Amygdala (tissue), 56 donors: ENCODE measurements around the gene LGMN.

Source experiments
- DNase-seq, 56 donors: peaks; one replicate each; lab custom pipeline; 2025; lab: John Stamatoyannopoulos, UW

Gene LGMN

DNA sequence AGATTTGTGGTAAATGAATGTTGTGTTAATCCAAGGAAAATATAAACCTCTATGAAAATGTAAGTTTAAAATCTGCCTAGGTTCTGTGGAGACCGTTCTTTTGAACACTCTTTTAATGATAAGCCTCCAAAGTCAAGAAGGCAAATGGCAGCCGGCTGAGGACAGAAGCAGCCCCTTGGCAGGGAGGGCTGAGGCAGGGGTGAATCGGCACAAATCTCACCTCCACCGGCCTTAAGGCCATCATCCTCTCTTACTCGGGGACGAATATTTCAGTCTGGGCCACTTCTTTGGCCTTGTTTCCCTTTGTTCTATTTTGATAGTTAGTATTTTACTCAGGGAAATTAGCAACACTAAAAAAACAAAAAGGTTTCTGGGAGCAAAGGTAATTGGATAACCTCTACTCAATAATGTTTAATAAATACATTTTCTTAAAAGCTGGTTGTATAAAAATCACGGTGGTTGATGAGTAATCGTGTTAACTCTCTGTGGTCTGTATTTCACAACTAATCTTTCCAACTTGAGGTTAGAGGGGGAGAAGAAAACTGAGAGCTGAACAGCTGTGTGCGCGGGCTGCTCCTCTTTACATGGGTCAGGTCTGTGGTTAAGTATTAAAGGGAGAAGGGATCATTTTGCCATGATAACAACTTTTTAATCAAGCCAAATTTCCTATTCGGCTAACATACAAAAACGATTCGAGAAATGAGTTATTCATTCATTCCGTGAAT is 18.6 kb downstream of the LGMN start:
- DNase-seq = no peak

DNA sequence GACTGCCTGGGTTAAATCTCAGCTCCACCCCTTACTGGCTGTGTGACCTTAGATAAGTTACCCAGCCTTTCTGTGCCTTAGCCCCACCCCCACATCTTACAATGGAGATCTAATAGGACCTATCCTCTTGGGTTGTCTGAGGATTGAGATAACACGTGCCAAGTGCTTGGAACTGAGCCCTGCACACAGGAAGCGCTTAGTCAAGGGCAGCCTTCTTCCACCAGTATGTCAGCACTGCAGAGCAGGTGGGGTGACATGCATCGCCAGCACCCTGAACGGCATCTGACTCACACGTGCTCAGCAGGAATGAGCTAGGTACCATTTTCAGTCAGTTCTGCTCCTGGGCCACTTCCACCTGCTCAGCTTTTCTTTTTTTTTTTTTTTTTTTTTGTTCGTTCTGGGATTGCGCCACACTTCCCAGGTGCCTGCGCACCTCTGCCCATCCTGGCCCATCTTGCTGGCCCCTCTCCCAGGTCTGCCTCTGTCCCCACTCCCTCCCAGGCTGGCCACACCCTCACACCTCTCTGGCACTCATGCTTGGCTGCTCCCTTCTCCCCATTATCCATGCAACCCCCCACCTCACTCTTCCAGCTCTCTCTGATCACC is 19.6 kb downstream of the LGMN start:
- DNase-seq = peak in 1 of 56 donors; percentile 9

DNA sequence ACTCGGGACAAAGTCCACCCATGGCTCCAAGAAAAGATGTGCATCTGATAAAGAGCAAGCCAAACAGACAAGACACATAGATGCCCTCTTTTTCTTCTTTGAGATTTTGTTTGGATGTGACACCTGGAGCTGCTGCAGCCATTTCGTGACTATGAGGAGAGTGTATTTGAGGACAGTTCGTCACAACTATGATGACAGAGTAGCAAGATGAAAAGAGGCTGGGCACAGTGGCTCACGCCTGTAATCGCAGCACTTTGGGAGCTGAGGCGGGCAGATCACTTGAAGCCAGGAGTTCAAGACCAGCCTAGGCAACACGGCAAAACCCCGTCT is 21.5 kb downstream of the LGMN start:
- DNase-seq = no peak

DNA sequence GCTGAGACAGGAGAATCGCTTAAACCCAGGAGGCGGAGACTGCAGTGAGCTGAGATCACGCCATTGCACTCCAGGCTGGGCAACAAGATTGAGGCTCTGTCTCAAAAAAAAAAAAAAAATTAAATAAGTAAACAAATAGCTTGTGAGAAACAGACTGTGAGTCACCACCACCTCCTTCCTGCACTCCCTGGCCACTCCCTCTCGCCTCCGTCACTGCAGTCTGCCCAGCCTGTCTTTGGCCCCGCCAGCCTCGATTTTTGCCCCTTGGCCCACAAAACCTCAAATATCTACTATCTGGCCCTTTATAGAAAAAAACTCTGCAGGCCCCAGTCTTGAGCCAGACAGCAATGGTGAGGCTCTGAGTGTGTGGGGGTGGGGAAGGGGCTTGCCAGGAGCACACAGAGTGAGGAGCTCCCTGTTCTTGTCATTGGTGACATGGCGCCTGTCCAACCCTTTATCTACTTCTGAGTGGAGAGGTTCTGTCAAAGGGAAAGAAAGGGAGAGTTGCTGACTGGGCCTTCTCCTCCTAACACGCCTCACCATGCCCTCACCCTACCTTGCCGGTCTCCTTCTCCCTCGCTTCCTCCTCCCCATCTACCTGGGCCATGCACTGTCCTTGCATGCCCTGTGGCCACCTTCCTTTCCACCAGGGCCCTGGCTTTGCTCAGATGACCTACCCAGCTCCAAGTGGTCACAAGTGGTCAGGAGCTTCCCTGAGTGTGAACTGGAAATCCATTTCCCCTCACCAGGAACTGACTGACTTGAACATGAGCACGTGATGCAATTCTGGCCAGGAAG is 22.1 kb downstream of the LGMN start:
- DNase-seq = no peak

DNA sequence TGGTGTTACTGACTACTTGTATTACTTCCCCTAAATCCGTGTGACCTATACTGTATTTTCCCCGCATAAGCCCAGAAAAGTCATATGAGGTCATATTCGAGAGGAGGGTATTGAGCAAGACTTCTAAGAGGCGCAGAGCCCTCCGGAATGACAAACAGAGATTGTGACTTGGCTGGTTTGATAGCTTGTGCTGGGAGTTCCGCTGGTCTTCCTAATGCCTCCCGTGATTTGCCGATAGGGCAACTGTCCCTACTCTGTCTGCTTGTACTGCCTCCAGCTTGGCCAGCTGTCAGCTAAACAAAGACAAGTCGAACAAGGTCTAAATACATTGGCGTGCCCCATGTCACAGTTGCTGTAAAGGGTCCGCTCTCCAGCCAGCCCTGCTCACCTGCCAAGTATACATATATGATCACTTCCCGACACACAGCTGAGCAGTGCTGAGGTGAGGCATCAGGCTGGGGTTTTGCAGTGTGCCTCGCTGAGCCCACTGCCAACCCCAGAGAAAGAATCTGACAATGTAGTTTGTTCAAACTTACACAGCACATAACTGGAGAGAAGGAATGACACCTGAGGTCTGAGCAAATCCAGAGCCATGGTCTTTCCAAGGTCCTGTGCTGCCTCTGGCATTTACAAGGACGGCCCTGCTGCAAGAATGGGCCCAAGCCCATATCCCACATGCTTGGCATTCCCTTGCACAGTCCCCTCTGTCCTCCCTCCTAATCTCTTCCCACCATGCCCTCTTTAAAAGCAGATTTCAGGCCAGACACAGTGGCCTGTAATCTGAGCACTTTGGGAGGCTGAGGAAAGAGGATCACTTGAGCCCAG is 23.7 kb downstream of the LGMN start:
- no peak for DNase-seq

DNA sequence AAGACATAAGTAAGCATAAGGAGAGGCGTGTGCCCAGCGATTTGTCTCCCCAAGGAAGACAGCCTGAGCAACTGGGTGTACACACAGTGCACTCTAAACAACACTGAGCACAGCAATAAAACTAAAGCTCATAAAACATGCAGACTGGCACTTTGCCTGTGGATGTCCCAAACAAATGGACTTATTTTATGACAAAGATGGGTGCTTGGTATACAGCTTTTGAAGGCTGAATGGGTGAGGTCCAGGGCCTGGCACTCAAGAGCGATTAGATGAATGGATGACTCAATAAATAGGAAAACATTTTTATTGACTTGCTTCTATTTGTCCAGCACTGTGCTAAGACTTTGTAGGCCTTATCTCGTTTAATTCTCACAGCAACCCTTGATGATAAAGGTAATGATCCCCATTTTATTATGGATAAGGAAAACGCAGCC is 28.5 kb downstream of the LGMN start:
- DNase-seq = no peak

DNA sequence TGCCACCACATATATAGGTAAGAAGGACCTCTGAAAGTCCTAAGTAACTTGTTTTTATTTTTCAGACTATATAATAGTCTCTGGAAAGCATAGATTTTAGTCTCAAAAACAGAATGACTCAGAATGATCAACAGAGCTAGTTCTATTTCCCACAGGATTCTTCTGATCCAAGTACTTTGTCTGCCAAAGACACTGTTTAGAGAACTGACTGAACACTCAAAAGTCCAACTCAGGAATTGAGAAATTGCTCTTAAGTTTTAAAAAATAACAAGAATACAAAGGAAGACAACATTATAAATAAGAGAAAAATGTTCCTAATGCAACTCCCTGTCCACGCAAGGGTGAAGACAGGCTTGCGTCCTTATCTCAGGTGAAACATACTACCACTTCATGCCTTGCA is 29.0 kb downstream of the LGMN start:
- no peak for DNase-seq

DNA sequence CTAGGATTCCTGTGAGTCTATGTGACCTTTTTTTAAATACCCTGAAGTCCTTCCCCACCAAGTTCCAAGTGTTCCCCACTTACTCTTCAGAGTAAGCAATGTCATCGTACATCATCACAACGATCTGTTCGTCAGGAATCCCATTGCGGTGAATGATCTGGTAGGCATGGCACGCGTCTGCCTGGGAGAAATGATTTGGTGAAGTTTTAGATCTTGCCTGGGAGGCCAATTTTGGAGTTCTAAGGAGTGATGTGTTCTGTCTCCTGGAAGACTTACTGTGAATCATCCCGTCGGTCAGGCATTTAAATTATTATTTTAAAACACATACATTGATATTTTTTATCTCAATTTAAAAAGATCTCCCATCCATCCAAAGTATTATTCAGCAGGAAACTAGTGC is 29.8 kb downstream of the LGMN start:
- DNase-seq = no peak

DNA sequence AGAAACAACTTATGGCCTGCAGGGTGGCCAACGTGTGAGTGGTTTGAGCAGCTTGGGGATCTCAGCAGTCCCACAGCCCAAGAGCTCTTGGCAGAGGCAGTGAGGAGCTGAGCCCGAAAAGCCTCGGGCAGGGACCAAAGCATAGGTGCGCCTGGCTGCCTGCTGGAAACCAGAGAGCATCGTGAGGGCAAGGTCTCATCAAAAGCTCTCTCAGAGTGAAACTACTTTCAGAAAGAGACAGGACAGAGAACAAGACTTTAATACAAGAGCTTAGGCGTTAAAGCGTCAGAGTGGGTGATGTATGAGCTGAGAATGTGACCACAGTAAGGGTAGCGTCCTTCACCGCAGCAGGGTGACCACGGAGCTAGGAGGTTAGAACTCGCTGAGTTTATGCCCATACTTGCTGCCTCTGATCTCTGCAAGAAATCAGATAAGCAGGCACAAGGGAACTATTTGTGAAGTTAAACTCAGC is 30.8 kb downstream of the LGMN start:
- no peak for DNase-seq

DNA sequence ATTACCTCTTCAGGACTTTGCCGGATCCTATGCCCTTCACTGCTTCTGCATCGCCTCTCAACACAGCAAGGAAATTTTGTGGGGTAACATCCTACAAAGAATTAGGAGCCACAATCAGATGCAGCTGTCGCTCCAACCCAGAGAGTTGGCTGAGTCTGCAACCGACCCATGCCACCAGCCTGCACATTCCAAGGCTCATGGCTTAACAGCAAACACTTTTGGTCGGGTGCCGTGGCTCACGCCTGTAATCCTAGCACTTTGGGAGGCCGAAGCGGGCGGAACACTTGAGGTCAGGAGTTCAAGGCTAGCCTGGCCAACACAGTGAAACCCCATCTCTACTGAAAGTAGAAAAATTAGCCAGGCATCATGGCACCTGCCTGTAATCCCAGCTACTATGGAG is 32.3 kb downstream of the LGMN start:
- no peak for DNase-seq

DNA sequence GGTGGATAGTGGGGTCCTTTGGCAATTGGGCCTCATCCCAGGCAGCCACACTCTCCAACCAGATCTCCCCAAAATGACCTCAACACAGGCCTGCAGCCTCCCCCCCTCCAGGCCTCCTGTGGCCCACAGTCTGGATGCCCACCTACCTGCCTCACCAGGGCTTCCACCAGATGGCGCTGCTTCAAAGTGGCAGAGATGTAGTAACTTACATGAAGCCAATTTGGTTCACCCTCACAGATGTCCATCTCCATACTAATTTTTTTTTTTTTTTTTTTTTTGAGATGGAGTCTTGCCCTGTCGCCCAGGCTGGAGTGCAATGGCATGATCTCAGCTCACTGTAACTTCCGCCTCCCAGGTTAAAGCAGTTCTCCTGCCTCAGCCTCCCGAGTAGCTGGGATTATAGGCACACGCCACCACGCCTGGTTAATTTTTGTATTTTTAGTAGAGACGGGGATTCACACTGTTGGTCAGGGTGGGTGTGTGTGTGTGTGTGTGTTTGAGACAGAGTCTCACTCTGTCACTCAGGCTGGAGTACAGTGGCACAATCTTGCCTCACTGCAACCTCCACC is 33.6 kb downstream of the LGMN start:
- DNase-seq = peak in 24 of 56 donors; percentile 17 to 72 (median 31)

DNA sequence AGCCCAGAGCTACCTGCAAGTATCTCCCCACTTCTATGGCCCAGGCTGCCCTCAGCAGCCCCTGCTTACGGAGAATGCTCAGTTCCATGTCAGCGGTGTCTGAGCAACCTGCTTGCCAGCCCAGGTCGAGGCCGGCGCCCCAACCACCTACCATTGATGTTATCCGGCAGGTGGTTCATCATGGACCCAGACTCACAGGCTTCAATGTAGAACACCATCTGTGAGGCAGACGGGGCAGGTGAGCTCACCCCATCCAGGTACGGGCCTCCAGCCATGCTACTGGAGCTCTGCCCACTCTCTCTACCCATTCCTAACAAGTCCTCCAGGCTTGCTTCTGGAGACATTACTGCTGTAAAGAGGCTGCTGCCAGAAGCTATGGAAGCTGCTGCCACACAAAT is 35.8 kb downstream of the LGMN start:
- DNase-seq = no peak

DNA sequence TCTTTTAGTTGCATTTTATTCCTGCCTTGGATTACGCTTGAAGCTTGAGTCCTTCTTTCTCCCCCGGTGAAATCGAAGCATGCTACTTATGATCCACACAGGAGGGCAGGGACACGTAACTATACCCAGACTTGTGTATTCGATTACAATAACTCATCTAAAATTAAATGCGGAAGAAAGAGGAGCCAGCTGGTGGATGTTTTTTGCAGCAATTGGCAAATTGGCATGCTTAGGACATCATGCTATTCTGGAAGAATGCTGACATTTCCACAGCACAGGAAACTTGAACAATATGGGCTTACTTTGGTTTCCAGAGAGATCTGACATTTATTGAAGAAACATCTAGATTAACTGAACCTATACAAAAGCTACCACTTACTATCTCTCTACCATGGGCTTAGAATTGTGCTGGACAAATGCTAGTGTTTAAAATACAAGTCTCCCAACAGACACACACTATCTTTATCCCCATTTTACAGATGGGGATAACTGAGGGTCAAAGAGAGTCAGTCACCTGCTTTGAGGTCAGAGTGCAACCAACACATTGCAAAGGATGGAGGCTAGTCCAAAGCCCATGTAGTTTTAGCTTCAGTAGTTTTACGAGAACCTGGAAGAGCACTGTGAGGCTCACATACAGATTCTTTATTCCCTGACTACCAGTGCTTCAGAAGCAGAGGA is 36.3 kb downstream of the LGMN start:
- DNase-seq = peak in 1 of 56 donors; percentile 20

DNA sequence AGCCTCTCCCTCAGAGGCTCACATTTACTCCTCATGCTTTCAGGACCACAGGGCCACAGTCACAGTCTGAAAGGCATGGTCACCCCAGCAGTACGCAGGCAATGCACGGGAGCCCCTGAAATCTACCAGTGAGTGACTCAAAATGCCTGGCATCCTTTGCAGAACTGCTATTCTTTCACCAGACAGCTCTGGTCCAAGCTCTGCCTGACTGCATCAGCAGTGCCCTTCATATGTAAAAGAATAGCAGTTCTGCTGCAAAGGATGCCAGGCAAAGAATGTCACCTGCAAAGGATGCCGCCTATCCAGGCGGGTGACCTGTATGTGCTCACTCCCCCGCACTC is 38.5 kb downstream of the LGMN start:
- no peak for DNase-seq

DNA sequence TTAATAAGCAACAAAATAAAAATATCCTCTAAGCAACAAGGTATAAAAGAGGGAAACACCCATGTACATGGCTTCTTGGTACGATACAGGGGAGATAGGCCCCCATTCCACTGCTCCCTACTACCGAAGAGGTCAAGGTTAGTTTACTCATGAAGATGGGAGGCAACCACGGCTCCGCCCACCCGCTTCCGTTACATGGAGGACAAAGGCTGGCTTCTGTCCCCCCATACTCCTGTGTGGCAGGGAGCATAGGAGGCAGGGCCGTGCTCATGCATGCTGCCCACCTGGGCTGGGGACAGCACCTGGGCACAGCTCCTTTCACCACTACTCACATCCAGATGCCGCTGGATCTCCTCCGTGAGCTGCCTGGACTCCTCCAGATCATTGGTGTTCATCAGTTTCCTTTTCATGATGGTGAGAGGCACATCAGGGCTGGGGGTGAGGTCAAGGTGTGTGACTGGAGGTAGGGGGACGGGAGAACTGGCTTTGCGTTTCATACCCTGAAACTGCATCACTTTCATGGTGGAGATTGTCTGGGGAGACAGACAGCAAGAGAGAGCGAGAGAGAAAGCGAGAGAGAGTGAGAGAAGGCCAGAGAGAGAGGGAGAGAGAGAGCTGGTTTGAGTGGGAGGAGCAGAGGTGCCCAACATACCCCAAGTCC is 39.0 kb downstream of the LGMN start:
- no peak for DNase-seq

DNA sequence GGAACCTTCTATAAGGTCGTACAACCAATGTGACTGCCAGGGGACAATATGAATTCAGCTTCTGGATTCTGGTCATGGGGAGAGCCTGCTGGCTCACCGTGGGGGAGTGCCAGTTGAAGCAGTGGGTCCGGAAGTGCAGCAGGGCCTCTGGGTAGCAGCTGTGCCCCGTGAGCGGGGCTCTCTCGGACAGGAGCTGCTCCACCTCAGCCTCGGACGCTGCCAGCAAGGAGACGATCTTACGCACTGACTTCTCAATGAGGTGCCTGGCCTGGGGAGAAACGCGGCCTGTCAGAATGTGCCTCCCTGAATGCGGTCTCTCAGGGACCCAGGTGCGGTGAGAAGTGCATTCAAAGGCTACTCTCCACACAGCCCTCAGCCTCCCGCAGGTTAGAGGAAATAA is 42.0 kb downstream of the LGMN start:
- no peak for DNase-seq

DNA sequence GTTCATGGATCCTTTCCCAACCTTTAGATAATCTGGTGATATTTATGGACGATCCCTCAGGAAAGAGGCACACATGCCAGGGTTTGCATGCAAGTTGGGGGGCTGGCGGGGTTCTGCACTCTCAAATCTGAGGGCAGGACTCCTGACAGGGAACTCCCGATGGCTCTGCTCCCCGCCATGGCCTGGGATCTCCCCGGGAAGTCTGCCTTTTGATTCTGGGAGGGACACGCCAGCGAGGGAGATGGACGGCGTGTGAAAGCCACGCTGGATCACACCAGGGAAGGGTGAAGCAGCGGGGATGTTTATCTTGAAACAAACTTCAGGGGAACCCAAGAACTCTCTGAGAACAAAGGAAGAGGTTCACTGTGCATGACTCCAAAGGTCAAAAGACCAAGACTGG is 43.6 kb downstream of the LGMN start:
- no peak for DNase-seq

DNA sequence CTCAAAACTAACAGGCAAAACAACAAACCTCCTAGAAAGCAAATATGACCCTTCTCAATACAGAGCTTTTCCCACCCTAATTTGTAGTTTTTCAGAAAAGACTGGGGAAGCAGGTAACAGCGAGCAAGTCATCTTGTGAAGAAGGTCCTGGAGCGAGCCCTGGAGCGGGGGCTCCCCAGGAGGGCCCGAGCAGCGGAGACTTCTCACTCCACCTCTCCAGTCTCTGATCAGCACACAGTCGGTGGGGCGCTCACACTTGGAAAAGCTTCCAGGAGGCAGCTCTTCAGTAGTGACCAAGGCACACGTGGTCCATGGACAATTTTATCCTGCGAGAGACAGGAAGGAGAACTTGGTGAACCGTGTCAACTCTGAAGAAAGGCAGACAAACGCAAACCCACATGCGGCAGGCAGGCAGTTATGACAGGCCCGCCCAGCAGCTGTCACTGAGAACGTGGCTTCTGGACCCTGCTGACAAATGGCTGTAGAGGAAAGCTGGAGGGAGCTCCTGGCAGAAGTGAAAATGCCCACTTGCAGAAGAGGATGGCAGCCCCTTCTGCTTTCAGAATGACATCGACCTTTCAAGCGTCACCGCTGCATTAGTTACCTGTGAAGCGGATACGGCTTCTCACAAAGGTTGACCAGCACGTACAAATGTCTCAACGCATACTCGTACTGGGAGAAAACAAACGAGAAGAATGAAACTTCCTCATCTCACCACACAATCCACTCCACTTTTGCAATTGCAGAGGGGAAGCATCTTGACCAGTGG is 44.2 kb downstream of the LGMN start:
- DNase-seq = peak in 17 of 56 donors; percentile 23 to 70 (median 43)

DNA sequence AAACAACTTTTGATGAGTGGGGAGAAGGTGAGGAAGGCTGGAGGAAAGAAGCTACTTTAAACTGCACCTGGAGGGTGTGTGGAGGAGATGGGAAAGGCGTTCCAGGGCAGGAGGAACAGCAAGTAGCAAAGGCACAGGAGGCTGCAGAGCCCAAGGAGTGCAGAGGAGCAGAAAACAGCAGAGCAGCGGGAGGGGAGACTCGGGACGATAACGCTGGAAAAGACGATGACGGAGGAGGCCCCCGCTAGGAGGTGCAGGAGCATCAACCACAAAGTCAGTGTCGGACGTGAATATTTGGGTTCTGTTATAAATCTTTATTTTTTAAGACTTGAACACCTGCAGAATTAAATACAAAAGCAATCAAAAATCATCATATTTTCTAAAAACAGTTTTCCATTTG is 44.9 kb downstream of the LGMN start:
- DNase-seq = no peak
